ENCODE results near the gene GPATCH11.

Gene GPATCH11

DNA sequence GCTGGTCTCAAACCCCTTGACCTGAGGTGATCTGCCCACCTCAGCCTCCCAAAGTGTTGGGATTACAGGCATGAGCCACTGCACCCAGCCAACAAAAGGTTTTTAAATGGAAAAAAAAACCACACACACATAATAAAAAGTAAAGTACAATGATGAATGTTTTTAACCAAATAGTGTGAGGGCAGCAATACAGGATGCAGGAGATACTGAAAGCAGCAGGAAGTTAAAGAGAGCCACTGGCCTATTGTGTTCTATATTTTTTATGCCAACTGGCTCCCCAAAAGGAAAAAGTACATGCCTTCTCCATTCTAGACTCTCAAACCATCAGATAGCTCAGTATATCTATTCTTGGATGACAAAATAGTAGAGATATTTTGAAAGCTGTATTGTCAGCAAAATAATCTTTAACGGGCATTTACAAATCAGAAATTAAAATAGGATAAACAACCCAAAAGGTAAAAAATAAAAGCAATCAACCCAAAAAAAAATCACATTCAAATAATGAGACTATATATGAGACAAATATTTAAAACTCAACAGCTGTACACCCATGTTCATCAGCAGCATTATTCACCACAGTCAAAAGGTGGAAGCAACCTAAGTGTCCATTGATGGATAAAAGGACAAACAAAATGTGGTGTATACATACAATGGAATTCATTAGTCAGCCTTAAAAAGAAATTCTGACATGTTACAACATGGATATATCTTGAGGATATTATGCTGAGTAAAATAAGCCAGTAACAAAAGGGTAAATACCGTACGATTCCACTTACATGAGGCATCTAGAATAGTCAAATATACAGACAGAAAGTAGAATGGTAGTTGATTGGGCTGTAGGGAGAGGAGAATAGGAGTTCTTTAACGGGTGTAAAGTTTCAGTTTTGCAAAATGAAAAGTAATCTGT is 26.2 kb downstream of the GPATCH11 start:
- DNase-seq: no peak

DNA sequence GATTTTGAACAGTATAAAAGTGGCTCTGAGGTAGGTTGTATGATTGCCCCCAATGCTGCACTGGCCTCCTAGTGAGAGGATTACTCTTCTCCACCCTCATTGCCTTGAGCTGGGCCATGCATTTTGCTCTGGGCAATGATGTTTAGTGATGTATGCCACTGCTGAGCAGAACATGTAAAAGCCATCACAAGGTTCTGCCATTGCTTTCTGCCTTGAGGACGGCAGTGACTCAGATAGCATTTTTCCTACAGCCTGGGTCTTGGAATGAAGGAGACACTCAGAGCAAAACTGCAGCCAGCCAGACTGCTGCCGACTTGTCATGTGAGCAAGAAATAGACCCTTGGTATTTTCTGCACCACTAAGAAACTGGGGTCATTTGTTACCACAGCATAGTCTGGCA is 27.6 kb downstream of the GPATCH11 start:
- no peak for DNase-seq

DNA sequence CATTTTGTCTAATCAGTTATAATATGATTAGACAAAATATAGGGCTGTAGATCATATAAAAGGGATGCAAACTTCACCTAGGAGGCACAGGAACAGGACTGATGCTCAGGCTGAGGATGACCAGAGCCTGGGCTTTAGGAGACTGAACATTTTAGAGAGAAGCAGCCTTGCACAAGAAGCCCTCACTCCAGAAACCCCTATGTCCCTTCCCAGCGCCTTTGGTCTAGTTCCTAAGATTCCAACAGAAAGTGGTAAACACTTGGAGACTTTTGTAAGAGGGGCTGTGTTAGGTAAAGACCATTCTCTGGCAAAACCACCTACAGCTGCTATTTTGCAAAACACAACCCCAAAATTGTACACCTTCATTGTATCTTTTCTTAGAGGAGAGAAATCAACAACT is 33.2 kb downstream of the GPATCH11 start:
- DNase-seq: no peak

DNA sequence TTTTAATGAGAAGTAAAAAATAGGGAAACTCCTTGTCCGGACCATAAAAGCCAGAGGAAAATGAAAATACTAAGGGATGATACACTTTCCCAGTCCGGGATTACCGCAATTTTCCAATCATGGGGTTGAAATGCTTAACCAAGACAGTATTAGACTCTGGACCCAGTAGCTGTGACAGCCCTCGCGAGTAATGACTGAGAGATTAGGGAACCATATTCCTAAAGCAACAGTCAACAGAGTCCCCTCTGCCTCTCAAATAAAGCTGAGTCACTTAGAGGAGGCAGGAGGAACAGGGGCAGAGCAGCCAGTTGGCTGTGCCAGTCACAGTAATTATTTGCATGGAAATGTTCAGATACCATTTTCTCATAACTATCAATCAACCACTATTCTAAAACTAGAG is 34.8 kb downstream of the GPATCH11 start:
- DNase-seq: no peak

DNA sequence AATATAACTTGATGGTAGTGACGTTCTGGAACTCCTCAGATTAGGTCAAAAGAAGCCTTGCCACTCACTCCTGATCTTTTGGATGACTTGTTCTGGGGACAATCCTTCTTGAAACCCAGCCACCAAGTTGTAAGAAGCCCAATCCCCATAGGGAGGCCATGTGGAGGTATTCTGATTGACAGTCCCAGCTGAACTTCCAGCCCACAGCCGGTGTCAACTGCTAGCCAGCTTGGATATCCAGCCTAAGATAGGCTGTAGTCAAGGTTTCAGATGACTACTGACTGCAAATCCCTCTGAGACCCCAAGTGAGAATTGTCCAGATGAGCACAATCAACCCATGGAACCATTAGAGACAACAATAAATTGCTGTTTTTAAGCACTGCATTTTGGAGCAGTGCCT is 41.1 kb downstream of the GPATCH11 start:
- no peak for DNase-seq

GRCh38 chr2:37132914-37133313 is 48.6 kb downstream of the GPATCH11 start:
- DNase-seq: no peak

DNA sequence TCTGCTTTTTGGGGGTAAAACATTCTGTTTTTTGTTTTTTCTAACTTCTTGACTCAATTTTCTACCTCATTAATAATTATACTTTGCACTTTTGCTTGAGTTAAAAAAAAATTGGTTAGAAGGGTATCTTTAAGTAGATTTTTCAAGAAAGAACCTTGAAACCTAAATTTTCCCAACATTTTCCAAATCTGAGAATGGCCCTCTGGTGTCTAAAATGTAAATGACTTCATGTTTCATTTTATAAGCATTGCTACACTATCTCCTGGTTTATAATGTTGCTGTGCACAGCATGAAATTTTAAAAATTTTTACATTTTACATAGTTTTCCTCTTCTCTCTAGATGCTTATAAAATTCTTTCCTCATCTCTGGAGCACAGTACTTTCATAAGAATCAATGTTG is 58.2 kb downstream of the GPATCH11 start:
- DNase-seq: no peak

- no peak for DNase-seq
These were observed 59.7 kb downstream of the GPATCH11 start for GRCh38 chr2:37143974-37144373.

- no peak for DNase-seq
These were observed 61.7 kb downstream of the GPATCH11 start for GRCh38 chr2:37146062-37146461.

DNA sequence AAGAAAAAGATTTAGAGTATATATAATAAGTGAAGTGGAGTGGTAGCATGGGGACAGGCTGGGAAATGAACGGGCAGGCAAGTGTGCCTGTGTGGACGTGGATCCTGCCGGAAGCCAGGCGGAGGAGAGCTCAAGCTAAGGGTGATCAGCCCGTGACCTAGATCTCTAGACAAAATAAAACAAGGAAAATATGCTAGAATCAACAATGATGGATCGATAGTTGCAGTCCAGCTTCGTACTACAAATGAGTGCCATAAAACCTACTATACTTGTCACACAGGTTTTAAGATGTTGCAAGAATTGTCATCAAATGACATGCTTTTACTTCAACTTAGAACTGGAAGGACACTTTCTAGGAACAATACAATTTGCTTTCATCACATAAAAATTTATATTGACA is 64.0 kb downstream of the GPATCH11 start:
- no peak for DNase-seq
